Muscle layer of colon (tissue), 2 donors: ENCODE data around the gene TNFSF9.
"Not testable (repeated sequence)": the region's sequence is repeated elsewhere in the genome, so short reads cannot be mapped to it uniquely, and the experiment has no call there.

Experiments used
- H3K27ac ChIP-seq: one replicate; pipeline ENCODE4 v1.7.0; 2013; ENCODE audit warnings: low read depth, mild to moderate bottlenecking, low read length, moderate library complexity
- H3K27me3 ChIP-seq, 2 donors: one replicate each; pipeline ENCODE4 v1.7.0; 2013; ENCODE audit warnings: low read length in 2 of 2, mild to moderate bottlenecking in 2 of 2; ENCODE audit not compliant: insufficient read depth in 2 of 2, control insufficient read depth in 1 of 2
- H3K36me3 ChIP-seq: one replicate; pipeline ENCODE4 v1.7.0; 2013; ENCODE audit warnings: mild to moderate bottlenecking, low read length; ENCODE audit not compliant: insufficient read depth
- H3K4me1 ChIP-seq: one replicate; pipeline ENCODE4 v1.7.0; 2013; ENCODE audit warnings: mild to moderate bottlenecking, low read length; ENCODE audit not compliant: insufficient read depth
- H3K4me3 ChIP-seq, 2 donors: one replicate each; pipeline ENCODE4 v1.7.0; 2013; ENCODE audit warnings: low read length in 2 of 2, low read depth in 1 of 2, mild to moderate bottlenecking in 1 of 2, moderate library complexity in 1 of 2
- H3K9ac ChIP-seq: one replicate; pipeline ENCODE4 v1.7.0; 2013; ENCODE audit warnings: low read length
- H3K9me3 ChIP-seq: one replicate; pipeline ENCODE4 v1.7.0; 2013; ENCODE audit warnings: mild to moderate bottlenecking, low read length
- donor health status: abdominal sarcoma.
- donor health status: Adenocarcinoma of cecum.

Gene TNFSF9

DNA sequence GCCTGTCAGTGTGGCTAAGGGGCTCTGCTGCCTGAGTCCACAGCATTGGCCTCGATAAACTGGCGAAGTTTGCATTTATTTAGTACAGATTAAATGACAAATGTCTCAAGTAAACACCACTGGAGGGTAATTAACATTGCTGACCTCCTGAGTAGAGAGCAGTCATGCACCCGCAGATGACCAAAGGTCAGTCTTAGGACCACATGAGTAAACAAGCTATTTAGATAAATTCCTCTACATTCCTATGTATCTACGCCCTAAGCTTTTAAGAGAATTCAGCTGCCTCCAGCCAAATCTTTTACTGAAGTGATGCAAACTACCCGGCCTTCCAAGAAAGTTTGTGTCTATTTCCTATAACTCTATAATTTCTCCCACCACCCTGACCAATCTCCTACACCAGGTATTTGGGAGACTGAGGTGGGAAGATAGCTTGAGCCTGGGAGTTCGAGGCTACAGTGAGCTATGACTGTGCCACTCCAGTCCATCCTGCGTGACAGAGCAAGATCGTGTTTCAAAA, 37.2 kb downstream of the TNFSF9 start:
- Histone ChIP-seq H3K36me3 (no peaks in the 10 kb centered on the region), H3K4me3 (no peak overlapping the region), H3K9me3 (no peaks in the 10 kb centered on the region), H3K27ac (no peak overlapping the region), H3K9ac (no peak overlapping the region), H3K27me3 (no peaks in the 10 kb centered on the region), H3K4me1 (no peaks in the 10 kb centered on the region)

DNA sequence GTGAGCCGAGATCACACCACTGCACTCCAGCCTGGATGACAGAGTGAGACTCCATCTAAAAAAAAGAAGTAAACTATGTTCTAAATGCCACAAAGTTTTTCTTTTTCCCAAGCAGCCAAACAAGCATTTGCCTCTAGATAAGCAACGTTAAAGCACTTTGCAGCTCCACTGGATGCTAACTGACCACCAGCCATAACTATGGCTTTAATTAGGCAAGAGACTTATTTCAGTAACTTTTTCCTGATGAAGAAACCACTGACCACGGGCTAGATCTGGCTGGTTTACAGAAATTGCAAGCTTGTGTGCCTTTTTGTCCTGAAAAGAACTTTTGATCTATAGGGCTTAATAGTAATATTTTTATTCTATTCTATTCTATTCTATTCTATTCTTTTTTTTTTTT, 38.0 kb downstream of the TNFSF9 start:
- no peaks in the 10 kb centered on the region for H3K36me3 ChIP-seq
- H3K9me3 ChIP-seq: no peaks in the 10 kb centered on the region
- H3K27ac ChIP-seq: no peak overlapping the region
- H3K27me3 ChIP-seq: no peaks in the 10 kb centered on the region
- no peaks in the 10 kb centered on the region for H3K4me1 ChIP-seq
- no peak overlapping the region for H3K9ac ChIP-seq
- H3K4me3 ChIP-seq: no peak overlapping the region

DNA sequence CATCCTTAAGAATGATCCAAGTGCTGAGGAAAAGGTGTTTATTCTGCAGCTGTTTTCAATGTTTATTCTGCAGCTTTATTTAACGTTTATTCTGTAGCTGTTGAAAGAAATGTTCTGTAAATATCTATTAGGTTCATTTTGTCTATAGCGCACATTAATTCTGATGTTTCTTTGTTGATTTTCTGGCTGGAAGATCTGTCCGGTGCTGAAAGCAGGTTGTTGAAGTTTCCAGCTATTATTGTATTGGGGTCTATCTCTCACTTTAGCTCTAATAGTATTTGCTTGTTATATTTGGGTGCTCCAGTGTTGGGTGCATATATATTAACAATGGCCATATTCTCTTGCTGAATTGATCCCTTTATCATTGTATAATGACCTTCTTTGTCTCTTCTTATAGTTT, 39.9 kb downstream of the TNFSF9 start:
- no peaks in the 10 kb centered on the region for H3K4me1 ChIP-seq
- no peaks in the 10 kb centered on the region for H3K27me3 ChIP-seq
- no peaks in the 10 kb centered on the region for H3K36me3 ChIP-seq
- no peak overlapping the region for H3K27ac ChIP-seq
- H3K9me3 ChIP-seq: no peaks in the 10 kb centered on the region
- H3K9ac ChIP-seq: no peak overlapping the region
- H3K4me3 ChIP-seq: no peak overlapping the region

DNA sequence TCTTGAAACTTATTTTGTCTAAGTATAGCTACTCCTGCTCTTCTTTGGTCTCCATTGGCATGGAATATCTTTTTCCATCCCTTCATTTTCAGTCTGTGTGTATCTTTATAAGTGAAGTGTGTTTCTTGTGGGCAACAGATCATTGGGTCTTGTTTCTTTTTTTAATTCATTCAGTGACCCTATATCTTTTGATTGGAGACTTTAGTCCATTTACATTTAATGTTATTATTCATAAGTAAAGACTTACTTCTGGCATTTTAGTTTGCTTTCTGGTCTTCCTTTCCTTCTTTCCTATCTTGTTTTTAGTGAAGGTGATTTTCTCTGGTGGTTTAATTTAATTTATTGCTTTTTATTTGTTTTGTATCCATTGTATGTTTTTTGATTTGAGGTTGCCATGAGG, 40.3 kb downstream of the TNFSF9 start:
- Histone ChIP-seq H3K9me3 (no peaks in the 10 kb centered on the region), H3K4me1 (no peaks in the 10 kb centered on the region), H3K27ac (no peak overlapping the region), H3K27me3 (no peaks in the 10 kb centered on the region), H3K9ac (no peak overlapping the region), H3K4me3 (no peak overlapping the region), H3K36me3 (no peaks in the 10 kb centered on the region)

DNA sequence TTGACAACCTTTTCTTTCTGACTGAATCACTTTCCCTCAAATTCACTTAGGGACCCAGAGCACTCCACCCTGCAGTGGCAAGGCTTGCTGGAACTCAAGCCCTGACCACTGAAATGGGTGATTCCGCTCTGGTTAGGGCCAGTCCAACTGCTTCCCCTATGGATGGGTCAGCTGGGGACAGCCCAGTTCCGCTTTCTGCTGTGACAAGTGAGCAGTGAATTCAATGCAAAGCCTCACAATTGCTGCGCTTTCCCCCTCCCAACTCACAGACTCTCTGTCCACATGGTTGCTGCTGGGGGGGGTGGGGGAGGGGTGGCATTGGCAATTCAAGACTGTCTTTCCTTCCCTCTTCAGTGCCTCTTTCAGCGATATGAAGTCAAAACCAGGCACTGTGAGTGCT, 41.4 kb downstream of the TNFSF9 start:
- Histone ChIP-seq H3K4me1 (no peaks in the 10 kb centered on the region), H3K4me3 (no peak overlapping the region), H3K27me3 (no peaks in the 10 kb centered on the region), H3K36me3 (no peaks in the 10 kb centered on the region), H3K27ac (no peak overlapping the region), H3K9me3 (no peaks in the 10 kb centered on the region), H3K9ac (no peak overlapping the region)

DNA sequence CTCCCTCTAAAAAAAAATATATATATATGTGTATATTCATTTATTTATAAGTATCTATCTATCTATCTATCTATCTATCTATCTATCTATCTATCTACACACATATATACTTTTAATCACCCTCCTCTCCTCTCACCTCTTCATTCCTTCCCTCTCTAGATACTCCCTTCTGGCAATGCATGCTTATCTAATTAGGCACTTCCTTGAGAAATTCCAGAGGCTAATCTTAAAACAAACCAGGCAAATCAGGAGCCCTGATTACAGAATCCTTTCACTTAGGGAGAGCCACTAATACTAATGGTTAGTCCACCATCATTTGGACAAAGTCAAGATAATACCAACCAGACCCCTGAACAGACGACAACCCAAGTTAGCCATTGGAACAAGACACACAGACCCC, 42.5 kb downstream of the TNFSF9 start:
- no peaks in the 10 kb centered on the region for H3K9me3 ChIP-seq
- no peak overlapping the region for H3K9ac ChIP-seq
- no peak overlapping the region for H3K4me3 ChIP-seq
- H3K27me3 ChIP-seq: no peaks in the 10 kb centered on the region
- no peak overlapping the region for H3K27ac ChIP-seq
- H3K4me1 ChIP-seq: no peaks in the 10 kb centered on the region
- no peaks in the 10 kb centered on the region for H3K36me3 ChIP-seq

DNA sequence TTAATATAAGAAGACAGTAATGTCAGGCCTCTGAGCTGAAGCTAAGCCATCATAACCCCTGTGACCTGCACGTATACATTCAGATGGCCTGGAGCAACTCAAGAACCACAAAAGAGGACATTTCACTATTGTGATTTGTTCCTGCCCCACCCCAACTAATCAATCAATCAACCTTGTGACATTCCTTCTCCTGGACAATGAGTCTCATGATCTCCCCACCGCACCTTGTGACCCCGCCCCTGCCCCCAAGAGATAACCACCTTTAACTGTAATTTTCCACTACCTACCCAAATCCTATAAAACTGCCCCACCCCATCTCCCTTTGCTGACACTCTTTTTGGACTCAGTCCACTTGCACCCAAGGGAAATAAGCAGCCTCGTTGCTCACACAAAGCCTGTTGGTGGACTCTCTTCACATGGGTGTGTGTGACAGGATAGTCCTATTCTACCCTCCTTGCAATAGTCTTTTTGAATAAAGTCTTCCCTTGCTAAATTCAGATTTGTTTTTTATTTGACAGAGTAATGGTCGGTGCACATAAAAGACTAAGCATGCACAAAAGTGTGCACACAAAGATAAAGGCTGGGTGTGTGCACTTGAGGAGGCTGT, 46.1 kb downstream of the TNFSF9 start:
- H3K9ac ChIP-seq: no peak overlapping the region
- no peaks in the 10 kb centered on the region for H3K9me3 ChIP-seq
- H3K36me3 ChIP-seq: no peaks in the 10 kb centered on the region
- H3K27ac ChIP-seq: no peak overlapping the region
- no peaks in the 10 kb centered on the region for H3K27me3 ChIP-seq
- no peaks in the 10 kb centered on the region for H3K4me1 ChIP-seq
- H3K4me3 ChIP-seq: no peak overlapping the region

DNA sequence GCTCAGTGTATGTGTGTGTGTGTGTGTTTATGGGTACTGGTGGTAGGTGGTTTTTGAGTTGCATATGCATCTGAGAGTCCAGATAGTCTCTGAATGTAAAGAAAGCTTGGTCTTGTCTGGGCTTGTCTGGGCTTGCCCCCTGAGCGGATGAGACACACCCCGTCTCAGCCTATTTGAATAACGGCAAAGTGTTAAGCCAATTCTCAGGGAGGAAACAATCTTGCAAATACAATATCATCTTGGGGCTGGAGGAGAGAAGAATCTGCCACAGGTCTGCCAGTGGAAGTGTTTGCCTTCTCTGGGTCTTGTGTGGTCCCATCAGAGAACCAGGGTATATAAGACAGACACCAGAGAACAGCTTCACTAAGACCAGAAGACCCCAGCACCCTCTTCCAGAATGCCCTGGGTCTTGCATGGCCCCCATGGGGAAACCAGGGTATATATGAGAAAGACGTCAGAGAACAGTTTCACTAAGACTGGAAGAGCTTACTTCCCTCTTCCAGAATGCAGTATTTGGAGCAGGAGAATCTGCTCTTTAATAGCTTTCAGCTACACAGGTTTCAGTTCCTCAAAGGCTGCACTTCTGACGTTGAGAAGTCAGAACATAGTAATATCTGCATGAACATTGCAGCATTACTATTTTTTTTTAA, 46.8 kb downstream of the TNFSF9 start:
- no peaks in the 10 kb centered on the region for H3K36me3 ChIP-seq
- no peaks in the 10 kb centered on the region for H3K27me3 ChIP-seq
- H3K9ac ChIP-seq: no peak overlapping the region
- no peak overlapping the region for H3K27ac ChIP-seq
- H3K4me3 ChIP-seq: no peak overlapping the region
- H3K4me1 ChIP-seq: no peaks in the 10 kb centered on the region
- no peaks in the 10 kb centered on the region for H3K9me3 ChIP-seq

DNA sequence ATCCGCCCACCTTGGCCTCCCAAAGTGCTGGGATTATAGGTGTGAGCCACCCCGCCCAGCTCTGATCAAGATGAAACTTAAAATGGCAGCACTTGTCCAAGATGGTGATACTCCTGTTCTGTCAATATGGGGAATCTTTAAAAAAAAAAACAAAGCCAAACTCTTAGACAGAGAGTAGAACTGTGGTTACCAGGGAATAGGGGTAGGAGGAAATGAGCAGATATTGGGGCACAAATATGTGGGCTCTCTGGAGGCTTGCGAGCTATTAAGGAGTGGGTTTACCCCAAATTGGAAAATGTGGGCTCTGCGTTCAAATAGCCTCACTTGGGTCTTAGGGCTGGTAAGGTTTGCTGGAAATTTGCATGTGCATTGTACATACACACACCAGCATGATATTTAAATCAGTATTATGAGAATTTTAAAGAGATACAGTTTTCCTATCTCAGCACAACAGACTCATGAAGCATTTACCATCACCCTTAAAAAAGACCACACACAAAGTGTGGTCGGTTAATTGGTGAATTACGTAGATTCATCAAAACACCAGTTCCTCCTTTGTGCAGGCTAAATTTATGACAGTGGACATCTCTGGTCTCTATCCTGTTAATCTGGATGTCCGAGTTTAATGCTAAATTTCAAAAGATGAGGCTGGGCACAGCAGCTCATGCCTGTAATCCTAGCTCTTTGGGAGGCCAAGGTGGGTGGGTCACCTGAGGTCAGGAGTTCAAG, 48.8 kb downstream of the TNFSF9 start:
- Histone ChIP-seq H3K9me3 (no peaks in the 10 kb centered on the region), H3K4me3 (no peak overlapping the region), H3K9ac (no peak overlapping the region), H3K36me3 (no peaks in the 10 kb centered on the region), H3K27ac (no peak overlapping the region), H3K4me1 (no peaks in the 10 kb centered on the region), H3K27me3 (no peaks in the 10 kb centered on the region)

DNA sequence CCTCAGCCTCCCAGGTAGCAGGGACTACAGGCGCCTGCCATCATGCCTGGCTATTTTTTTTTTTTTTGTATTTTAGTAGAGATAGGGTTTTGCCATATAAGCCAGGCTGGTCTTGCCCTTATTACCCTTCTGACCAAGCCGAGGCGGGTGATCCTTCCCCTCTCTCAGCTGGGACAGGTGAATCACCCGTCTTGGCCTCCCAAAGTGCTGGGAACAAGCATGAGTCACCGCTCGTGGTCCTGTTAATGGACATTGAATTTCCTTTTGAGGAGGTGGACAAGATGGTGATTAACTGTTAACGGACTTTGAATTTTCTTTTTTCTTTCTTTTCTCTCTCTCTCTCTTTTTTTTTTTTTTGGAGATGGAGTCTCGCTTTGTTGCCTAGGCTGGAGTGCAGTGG, 49.5 kb downstream of the TNFSF9 start:
- H3K27ac ChIP-seq: no peak overlapping the region
- H3K36me3 ChIP-seq: no peaks in the 10 kb centered on the region
- no peak overlapping the region for H3K4me3 ChIP-seq
- H3K9ac ChIP-seq: no peak overlapping the region
- no peaks in the 10 kb centered on the region for H3K9me3 ChIP-seq
- no peaks in the 10 kb centered on the region for H3K27me3 ChIP-seq
- no peaks in the 10 kb centered on the region for H3K4me1 ChIP-seq

DNA sequence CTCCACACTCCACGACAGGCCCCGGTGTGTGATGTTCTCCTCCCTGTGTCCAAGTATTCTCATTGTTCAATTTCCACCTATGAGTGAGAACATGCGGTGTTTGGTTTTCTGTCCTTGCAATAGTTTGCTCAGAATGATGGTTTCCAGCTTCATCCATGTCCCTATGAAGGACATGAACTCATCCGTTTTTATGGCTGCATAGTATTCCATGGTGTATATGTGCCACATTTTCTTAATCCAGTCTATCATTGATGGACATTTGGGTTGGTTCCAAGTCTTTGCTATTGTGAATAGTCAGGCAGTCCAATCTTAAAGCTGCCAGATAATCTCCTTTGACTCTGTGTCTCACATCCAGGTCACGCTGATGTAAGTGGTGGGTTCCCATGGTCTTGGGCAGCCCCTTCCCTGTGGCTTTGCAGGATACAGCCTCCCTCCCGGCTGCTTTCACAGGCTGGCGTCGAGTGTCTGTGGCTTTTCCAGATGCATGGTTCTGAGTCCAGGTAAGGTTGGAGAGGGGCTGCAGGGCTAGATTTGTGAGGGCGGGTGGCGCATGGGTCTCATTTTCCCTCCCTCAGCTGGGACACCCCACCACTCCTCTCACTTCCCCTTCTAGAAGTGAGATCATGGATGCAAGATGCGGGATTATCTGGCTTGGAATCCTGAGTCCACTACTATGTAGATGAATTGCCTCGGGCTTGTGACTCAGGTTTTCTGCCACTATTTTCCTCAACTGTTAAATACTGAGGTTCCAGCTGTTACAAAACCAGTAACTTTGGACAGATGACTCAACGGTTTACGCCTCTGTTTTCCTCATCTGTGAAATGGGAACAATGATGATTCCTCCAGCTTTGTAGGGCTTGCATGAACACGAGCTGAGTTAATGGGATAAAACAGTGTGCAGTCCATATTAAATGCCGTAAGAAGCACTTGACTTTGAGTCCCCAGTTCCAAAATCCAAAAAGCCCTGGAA, 52.0 kb downstream of the TNFSF9 start:
- H3K4me3 ChIP-seq, H3K36me3 ChIP-seq, H3K4me1 ChIP-seq, H3K27ac ChIP-seq, H3K9me3 ChIP-seq, H3K9ac ChIP-seq: not testable (repeated sequence)
- H3K27me3 ChIP-seq: peaks cover 9 to 18% of the 10 kb centered on the region in 2 donors
